ENCODE data around the gene ARMH1.

Gene ARMH1

GRCh38 chr1:44674113-44675000 lies at the start of gene ARMH1, which contains the start of gene TMEM53:
ARMH1 (plus strand) TSS chr1:44674714; CDS start chr1:44689698, 14,984 bp downstream.
TMEM53 (minus strand) TSS chr1:44674481; CDS start chr1:44674391, 90 bp downstream.
- DNase-seq, result peak; percentile 86

DNA sequence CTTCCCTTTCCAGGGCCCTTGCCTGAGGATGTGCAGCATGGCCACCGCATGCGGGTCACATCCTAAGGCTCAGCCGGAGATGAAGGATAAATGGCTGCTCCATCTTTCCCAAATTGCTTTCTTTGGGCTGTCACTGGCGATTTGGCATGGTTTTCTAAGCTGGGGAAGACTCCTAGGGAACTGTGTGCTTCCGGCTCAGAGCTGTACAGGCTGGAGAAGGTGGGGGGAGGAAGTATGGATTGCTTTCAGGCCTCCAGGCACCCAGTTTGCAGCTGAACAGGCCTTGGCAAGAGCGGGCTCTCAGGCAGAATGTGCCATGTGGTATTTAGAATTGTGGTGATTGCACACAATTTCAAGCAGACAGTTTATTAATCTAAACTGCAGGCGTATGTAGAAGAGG lies 49.2 kb upstream of the ARMH1 start:
- no peak for DNase-seq

- DNase-seq, result no peak
Observed at GRCh38 chr1:44628962-44629756, 45.4 kb upstream of the ARMH1 start.

DNA sequence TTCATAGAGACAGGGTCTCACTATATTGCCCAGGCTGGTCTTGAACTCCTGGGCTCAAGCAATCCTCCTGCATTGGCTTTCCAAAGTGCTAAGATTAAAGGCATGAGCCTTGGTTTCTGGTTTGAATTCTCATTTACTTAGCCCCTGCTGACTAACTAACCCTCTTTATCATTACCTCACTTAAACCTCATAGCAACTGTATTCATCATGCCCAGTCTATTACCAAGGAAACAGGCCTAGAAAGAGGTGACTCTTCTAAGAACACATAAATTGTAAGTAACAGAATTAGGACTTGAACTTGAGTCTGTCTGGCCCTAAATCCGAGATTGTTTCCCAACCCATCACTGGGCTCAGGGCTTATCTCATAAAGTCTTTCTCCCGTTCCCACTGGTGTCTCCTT lies 44.4 kb upstream of the ARMH1 start:
- no peak for DNase-seq

DNA sequence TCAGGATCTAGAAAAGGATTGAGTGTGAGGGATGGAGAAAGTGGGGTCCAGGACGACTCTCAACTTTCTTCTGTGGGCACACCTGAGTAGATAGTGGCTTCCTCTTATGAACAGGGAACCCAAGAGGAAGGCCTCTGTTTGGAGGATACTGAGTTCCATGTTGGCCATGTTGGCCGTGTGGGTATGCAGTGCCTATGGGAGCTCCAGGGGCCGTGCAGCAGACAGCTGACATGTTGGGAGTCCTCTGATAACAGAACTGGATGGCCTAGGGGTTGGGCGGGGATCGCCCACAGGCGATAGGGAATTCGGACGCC lies 43.2 kb upstream of the ARMH1 start:
- DNase-seq, result no peak

DNA sequence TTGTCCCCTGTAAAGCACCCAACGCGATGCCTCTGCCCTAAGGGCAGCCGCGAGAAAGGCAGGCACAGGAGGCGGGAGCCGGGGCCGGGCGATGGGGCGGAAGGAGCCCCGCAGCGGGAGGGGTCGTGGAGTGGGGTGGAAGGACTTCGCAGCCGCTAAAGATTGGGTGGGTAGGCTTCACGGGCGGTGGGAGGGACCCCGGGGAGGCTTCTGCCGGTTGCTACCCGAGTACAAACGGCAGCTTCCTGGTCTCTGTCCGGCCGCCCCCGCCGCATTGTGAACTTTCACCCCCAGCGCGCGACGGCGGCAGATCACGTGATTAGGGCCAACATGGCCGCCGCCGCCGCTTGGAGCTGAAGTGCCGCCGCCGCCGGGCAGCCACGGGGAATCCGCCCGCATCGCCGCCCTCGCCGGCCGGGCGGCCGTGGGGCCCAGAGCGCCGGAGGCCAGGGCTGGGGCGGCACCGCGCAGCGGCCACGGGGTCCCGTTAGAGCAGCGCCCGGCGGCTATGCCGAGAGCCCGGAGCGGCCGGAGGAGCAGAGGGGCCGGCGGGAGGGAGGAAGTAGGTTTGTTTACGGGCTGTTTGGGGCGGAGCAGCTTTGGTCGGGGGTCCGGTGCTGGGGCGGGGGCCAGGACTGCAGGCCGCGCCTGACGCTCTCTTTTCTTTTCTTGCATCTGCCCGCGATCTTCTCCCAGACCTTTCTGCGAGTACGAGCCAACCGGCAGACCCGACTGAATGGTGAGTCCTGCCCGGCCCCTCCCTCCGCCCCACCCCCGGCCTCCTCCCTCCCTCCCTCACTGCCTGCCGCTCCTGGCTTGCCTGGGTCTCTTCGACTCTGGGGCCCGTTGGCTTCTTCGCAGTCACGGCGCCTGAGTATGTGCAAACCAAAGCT lies 42.6 kb upstream of the ARMH1 start:
- peak; percentile 18 for DNase-seq

GRCh38 chr1:44632598-44632997 lies 41.9 kb upstream of the ARMH1 start:
- no peak for DNase-seq

- DNase-seq, result no peak
Observed at GRCh38 chr1:44634606-44635189, 39.8 kb upstream of the ARMH1 start.

DNA sequence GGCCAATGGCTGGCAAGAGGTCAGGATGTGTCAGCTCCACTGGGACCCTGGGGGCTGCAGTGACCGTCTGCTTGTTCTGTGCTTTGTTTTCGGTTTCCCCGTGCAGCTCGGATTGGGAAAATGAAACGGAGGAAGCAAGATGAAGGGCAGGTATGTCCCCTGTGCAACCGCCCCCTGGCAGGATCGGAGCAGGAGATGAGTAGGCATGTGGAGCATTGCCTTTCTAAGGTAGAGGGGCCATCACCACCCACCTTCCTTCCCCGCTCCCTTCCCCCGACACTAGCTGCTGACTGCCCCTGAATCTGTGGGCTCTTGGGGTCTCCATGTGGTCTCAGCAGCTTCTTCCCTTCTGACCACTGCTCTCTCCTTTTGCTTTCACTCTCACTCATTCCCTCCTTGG lies 39.1 kb upstream of the ARMH1 start:
- DNase-seq, result no peak

GRCh38 chr1:44636083-44636687 lies 38.3 kb upstream of the ARMH1 start:
- DNase-seq, result no peak

- no peak for DNase-seq
Observed at GRCh38 chr1:44636688-44637598, 37.6 kb upstream of the ARMH1 start.

DNA sequence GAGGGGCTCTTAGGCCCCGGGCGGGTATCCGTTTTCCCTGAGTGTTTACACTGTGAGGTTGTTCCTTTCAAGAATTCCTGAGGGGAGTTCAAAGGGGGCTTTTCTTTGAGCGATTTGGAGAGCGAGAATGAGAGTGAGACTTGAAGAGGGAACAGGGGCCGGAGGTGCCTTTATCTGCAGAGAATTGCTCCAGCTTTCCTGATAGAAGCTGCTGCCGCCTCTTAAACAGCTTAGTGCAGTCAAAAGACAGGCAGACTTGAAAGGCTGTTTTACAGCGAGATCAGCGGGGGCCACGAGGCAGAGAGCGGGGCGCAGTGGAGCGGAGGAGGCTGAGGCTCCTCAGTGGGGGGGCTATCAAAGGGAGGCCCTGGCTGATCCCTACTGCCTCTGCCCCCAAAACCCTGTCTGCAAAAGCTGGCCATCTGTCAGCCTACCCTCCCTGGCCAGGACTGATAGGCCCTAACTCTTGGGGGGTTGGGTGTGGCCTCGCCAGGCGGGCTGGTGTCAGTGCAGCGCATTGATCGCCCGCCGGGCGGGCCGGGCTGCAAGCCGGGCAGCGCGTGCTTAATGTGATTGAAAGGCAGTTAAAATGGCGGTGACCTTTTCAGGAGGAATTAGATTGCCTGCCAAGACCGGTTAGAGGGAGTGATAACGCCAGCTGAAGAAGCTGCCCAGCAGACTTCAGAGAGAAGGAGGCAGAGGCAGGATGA lies 36.7 kb upstream of the ARMH1 start:
- no peak for DNase-seq

DNA sequence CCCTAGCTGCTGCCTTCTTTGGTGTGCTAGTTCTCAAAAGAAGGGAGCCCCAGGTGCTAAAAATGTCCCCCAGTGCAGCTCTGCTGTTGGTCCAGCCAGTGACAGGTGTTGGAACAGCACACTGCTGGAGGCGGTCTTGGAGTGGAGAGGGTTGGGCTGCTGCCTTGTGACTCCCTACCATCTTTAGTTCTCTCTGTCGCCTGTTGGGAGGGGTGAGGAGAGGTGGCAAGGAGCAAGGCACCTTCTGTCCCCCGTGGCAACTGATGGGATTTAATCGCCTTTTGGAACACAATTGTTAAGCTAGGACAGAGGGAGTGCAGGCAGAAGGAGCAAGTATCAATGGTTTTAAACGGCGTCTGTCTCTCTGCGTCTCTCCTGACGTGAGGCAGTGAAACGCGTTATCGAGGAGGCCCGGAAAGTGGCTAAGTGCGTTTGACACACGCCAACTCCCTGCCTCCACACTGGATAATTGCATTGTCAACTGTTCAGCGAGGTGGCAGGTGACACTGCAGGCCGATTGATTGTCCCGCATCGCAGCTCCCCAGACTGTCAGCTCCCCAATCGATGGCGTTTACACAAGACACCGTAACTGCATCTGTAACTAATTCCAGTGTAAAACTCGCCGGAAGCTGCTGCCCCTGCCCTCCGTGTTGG lies 34.2 kb upstream of the ARMH1 start:
- DNase-seq, result no peak

GRCh38 chr1:44641126-44642102 lies 33.1 kb upstream of the ARMH1 start:
- no peak for DNase-seq

GRCh38 chr1:44642255-44642654 lies 32.3 kb upstream of the ARMH1 start:
- DNase-seq, result no peak

DNA sequence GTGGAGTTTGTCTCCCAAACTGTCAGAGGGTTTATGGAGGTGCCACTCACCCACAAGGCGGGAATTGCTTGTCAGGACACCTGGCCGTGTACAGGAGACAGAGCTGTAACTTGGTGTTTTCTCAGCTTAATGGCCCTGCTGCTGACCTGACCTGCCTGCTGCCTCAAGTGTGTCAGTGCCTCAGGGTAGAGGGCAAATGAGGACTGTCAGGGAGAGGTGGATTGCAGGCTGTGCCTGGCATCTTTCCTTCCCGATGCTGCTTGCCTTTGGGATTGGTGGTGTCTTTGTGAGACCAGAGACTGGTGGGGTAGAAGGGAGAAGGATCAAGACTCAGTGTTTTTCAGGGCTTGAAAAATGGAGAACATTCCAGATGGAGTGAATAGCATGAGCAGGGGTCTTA lies 31.6 kb upstream of the ARMH1 start:
- no peak for DNase-seq

DNA sequence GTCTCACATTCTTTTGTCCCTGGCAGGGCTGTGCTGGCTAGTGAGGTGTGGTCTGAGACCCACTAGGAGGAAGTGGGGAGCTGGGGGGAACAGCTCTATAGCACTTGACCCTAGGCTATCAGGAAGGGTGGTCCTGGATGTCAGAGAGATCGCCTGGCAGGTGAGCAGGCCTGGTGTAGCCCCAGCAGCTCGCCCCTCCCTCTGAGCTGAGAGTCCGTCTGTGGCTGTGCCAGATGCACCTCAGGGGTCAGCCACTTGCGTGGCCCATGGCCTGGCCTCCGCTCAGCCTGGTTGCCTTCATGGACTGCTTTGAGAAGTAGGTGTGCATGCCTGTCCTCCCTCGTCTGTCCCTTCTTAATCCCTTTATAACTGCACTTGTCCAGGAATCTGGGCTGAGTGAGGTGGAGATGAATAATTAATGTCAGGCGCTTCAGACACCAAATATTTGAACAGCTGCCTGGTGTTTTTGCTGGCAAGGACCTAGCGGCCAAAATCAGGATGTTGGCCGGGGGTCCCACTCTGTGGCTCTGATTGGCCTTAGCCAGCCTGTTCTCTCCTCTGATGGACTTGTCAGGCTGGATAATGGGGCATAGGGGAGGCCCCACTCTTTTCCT lies 30.7 kb upstream of the ARMH1 start:
- DNase-seq, result no peak

DNA sequence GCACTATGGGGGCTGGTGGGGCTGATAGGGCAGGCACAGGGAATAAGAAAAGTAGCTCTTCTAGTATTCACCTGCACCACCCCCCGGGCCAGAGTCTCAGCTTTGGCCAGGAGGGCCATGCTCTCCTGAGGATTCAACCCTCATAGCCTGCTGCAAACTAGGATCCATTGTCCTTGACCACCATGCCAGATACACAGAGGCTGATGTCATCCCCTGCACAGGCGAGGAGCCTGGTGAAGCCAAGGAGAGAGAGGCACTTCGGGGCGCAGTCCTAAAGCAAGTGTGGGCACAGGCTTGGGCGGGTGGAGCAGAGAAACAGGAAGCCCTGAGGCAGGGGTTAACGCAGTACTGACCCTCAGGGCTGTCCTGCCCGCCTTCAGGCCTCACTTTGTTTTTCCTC lies 29.7 kb upstream of the ARMH1 start:
- no peak for DNase-seq
